Upper lobe of right lung (tissue), 1 donor: Measurements from ENCODE around the gene LEMD3. TPM values are rescaled to one million over a fixed set of nuclear protein-coding genes. Genes with fewer than 3 reads are reported as not detected.

Experiments used
- ATAC-seq: fragments of 200-7000 bp; cut with Tn5 transposase; one replicate; pipeline ENCODE4 v1.9.1; 2020; ENCODE audit warnings: mild to moderate bottlenecking, moderate library complexity
- DNase-seq: peaks from one replicate; pipeline ENCODE4 v3.0.0-alpha.2; 2020
- H3K27ac ChIP-seq: fragments of 200-600 bp; one replicate; pipeline ENCODE4 v1.8.0; 2022
- H3K27me3 ChIP-seq: fragments of 200-600 bp; one replicate; pipeline ENCODE4 v1.8.0; 2022; ENCODE audit warnings: mild to moderate bottlenecking
- H3K36me3 ChIP-seq: fragments of 200-600 bp; one replicate; pipeline ENCODE4 v1.8.0; 2022
- H3K4me1 ChIP-seq: fragments of 200-600 bp; one replicate; pipeline ENCODE4 v1.8.0; 2022
- H3K4me3 ChIP-seq: fragments of 200-600 bp; one replicate; pipeline ENCODE4 v1.8.0; 2022; ENCODE audit warnings: mild to moderate bottlenecking
- H3K9me3 ChIP-seq: fragments of 200-600 bp; one replicate; pipeline ENCODE4 v1.8.0; 2022
- CTCF ChIP-seq: fragments of 200-600 bp; IDR thresholded peaks from one replicate; pipeline ENCODE4 v1.8.0; 2022; ENCODE audit warnings: antibody characterized with exemption
- intact Hi-C: fragments of 100-400 bp; cut with DNase I; formaldehyde crosslinking; loops from one replicate; pipeline ENCODE4 v1.11.0; 2022
- total RNA-seq: library from RNA; stranded (reverse); fragmentation: NEBNext Ultra II Directional; extraction: Animal tissue kit (Norgen Biotek cat#: 25700); gene quantifications from one replicate; pipeline ENCODE4 v1.2.1, GENCODE V29; 2021
- donor health status: DM: no; HTN: yes; CAD: no; lungs with severe emphysema.

LEMD3 gene
- total RNA-seq, 1 donor from 2014 or later = 33.1 TPM

- intact Hi-C loops = no loop called here
- H3K27me3 ChIP-seq = no peaks in the 10 kb centered on the region
- H3K36me3 ChIP-seq = no peaks in the 10 kb centered on the region
- H3K4me1 ChIP-seq = no peaks in the 10 kb centered on the region
- no peak overlapping the region for H3K4me3 ChIP-seq
- ATAC-seq = no peak
- no peak for DNase-seq
- H3K27ac ChIP-seq = no peak overlapping the region
- no peak for TF ChIP-seq CTCF
- H3K9me3 ChIP-seq = no peaks in the 10 kb centered on the region
Observed at GRCh38 chr12:65139389-65139788, 30.0 kb upstream of the LEMD3 start.

GRCh38 chr12:65140738-65141137 lies 28.6 kb upstream of the LEMD3 start:
- Histone ChIP-seq H3K36me3 (no peaks in the 10 kb centered on the region), H3K4me1 (no peaks in the 10 kb centered on the region), H3K4me3 (no peak overlapping the region), H3K27me3 (no peaks in the 10 kb centered on the region), H3K9me3 (no peaks in the 10 kb centered on the region), H3K27ac (no peak overlapping the region)
- no peak for ATAC-seq
- intact Hi-C loops = no loop called here
- no peak for DNase-seq
- TF ChIP-seq CTCF = no peak

GRCh38 chr12:65147312-65147905 lies 22.0 kb upstream of the LEMD3 start:
- H3K9me3 ChIP-seq = no peaks in the 10 kb centered on the region
- no peaks in the 10 kb centered on the region for H3K36me3 ChIP-seq
- intact Hi-C loops = no loop called here
- H3K4me1 ChIP-seq = no peaks in the 10 kb centered on the region
- H3K4me3 ChIP-seq = no peak overlapping the region
- ATAC-seq (no peak), DNase-seq (no peak)
- no peaks in the 10 kb centered on the region for H3K27me3 ChIP-seq
- no peak for TF ChIP-seq CTCF
- H3K27ac ChIP-seq = no peak overlapping the region

- intact Hi-C loops = no loop called here
- DNase-seq (no peak), ATAC-seq (no peak)
- Histone ChIP-seq H3K4me1 (no peaks in the 10 kb centered on the region), H3K4me3 (no peak overlapping the region), H3K9me3 (no peaks in the 10 kb centered on the region), H3K27ac (no peak overlapping the region), H3K27me3 (no peaks in the 10 kb centered on the region), H3K36me3 (no peaks in the 10 kb centered on the region)
- no peak for TF ChIP-seq CTCF
Observed at GRCh38 chr12:65152012-65152411, 17.4 kb upstream of the LEMD3 start.

- Histone ChIP-seq H3K9me3 (no peaks in the 10 kb centered on the region), H3K36me3 (no peaks in the 10 kb centered on the region), H3K4me1 (no peaks in the 10 kb centered on the region), H3K27me3 (no peaks in the 10 kb centered on the region), H3K4me3 (no peak overlapping the region), H3K27ac (no peak overlapping the region)
- intact Hi-C loops = no loop called here
- DNase-seq (no peak), ATAC-seq (no peak)
- no peak for TF ChIP-seq CTCF
Observed at GRCh38 chr12:65152596-65152995, 16.8 kb upstream of the LEMD3 start.

GRCh38 chr12:65155784-65156183 lies 13.6 kb upstream of the LEMD3 start:
- Histone ChIP-seq H3K4me3 (no peak overlapping the region), H3K27me3 (no peaks in the 10 kb centered on the region), H3K4me1 (no peaks in the 10 kb centered on the region), H3K9me3 (no peaks in the 10 kb centered on the region), H3K27ac (no peak overlapping the region), H3K36me3 (no peaks in the 10 kb centered on the region)
- ATAC-seq (no peak), DNase-seq (no peak)
- intact Hi-C loops = no loop called here
- no peak for TF ChIP-seq CTCF
